Astrocyte (in vitro differentiated cells and primary cell): ENCODE results near the gene SPINK5. TPM values are rescaled to one million over a fixed set of nuclear protein-coding genes. Genes with fewer than 3 reads are reported as not detected.

Experiments
- DNase-seq: peaks from one replicate; pipeline ENCODE4 v3.0.0-alpha.2; 2010; ENCODE audit warnings: low read depth
- FAIRE-seq: peaks from 2 replicates; lab custom pipeline; 2011; peaks lifted over from hg19 to GRCh38; lab: Jason Lieb, UNC
- H2AFZ ChIP-seq: 2 replicates; pipeline ENCODE4 v1.6.0; 2012; ENCODE audit warnings: low read depth, low read length, inconsistent platforms
- H3K27ac ChIP-seq: 2 replicates; pipeline ENCODE4 v1.5.1; 2011; ENCODE audit warnings: low read depth, low read length, inconsistent platforms
- H3K27me3 ChIP-seq: 2 replicates; pipeline ENCODE4 v1.6.0; 2011; ENCODE audit warnings: low read length, inconsistent platforms; ENCODE audit not compliant: insufficient read depth
- H3K36me3 ChIP-seq: 2 replicates; pipeline ENCODE4 v1.5.1; 2011; ENCODE audit warnings: low read length, inconsistent platforms; ENCODE audit not compliant: insufficient read depth
- H3K4me1 ChIP-seq: 2 replicates; pipeline ENCODE4 v1.5.1; 2011; ENCODE audit warnings: low read length, inconsistent platforms; ENCODE audit not compliant: insufficient read depth
- H3K4me2 ChIP-seq: 2 replicates; pipeline ENCODE4 v1.6.0; 2012; ENCODE audit warnings: low read length, inconsistent platforms
- H3K4me3 ChIP-seq: 2 replicates; pipeline ENCODE4 v1.5.1; 2011; ENCODE audit warnings: low read depth, mild to moderate bottlenecking, low read length, inconsistent platforms; ENCODE audit not compliant: insufficient read depth
- H3K79me2 ChIP-seq: 2 replicates; pipeline ENCODE4 v1.6.0; 2012; ENCODE audit warnings: mild to moderate bottlenecking, low read length, inconsistent platforms; ENCODE audit not compliant: insufficient read depth
- H3K9ac ChIP-seq: 2 replicates; pipeline ENCODE4 v1.6.0; 2012; ENCODE audit warnings: mild to moderate bottlenecking, low read length, inconsistent platforms
- H3K9me3 ChIP-seq: 2 replicates; pipeline ENCODE4 v1.5.1; 2012; ENCODE audit warnings: low read depth, mild to moderate bottlenecking, low read length, inconsistent platforms; ENCODE audit not compliant: insufficient read depth
- H4K20me1 ChIP-seq: 2 replicates; pipeline ENCODE4 v1.6.0; 2012; ENCODE audit warnings: low read length, inconsistent platforms; ENCODE audit not compliant: insufficient read depth
- H3K27ac Mint-ChIP-seq: one replicate; pipeline ENCODE4 v1.8.0; 2021; ENCODE audit warnings: mild to moderate bottlenecking, mixed read lengths; ENCODE audit not compliant: unreplicated experiment
- H3K27me3 Mint-ChIP-seq: one replicate; pipeline ENCODE4 v1.8.0; 2021; ENCODE audit warnings: low read depth, mixed read lengths; ENCODE audit not compliant: unreplicated experiment
- H3K36me3 Mint-ChIP-seq: one replicate; pipeline ENCODE4 v1.8.0; 2021; ENCODE audit warnings: low read depth, mixed read lengths; ENCODE audit not compliant: unreplicated experiment
- H3K4me1 Mint-ChIP-seq: one replicate; pipeline ENCODE4 v1.8.0; 2021; ENCODE audit warnings: low read depth, mixed read lengths; ENCODE audit not compliant: unreplicated experiment
- H3K4me3 Mint-ChIP-seq: one replicate; pipeline ENCODE4 v1.8.0; 2021; ENCODE audit warnings: mild to moderate bottlenecking, moderate library complexity, mixed read lengths; ENCODE audit not compliant: unreplicated experiment
- H3K9me3 Mint-ChIP-seq: one replicate; pipeline ENCODE4 v1.8.0; 2021; ENCODE audit warnings: mild to moderate bottlenecking, mixed read lengths; ENCODE audit not compliant: unreplicated experiment
- CTCF ChIP-seq: IDR thresholded peaks from 2 replicates; pipeline ENCODE4 v1.5.1; 2011; ENCODE audit warnings: low read depth, mild to moderate bottlenecking, inconsistent platforms, low read length, moderate library complexity; ENCODE audit not compliant: insufficient read depth
- EZH2 ChIP-seq: IDR thresholded peaks from 2 replicates; pipeline ENCODE4 v1.6.1; 2012; ENCODE audit warnings: mild to moderate bottlenecking, low read length, inconsistent platforms; ENCODE audit not compliant: insufficient read depth
- total RNA-seq: library from RNA; stranded (reverse); gene quantifications from 2 replicates; pipeline ENCODE4 v1.2.1, GENCODE V29; 2021

Gene SPINK5
- total RNA-seq, 1 donor from 2014 or later, result 1.3 TPM

- H3K36me3 ChIP-seq, result no peaks in the 10 kb centered on the region
- Mint-ChIP-seq H3K36me3 (no peaks in the 10 kb centered on the region), H3K9me3 (no peaks in the 10 kb centered on the region), H3K27me3 (no peaks in the 10 kb centered on the region), H3K27ac (no peak overlapping the region), H3K4me3 (no peak overlapping the region), H3K4me1 (no peaks in the 10 kb centered on the region)
- H4K20me1 ChIP-seq, result no peaks in the 10 kb centered on the region
- TF ChIP-seq CTCF (no peak), EZH2 (no peak)
- H3K79me2 ChIP-seq, result no peaks in the 10 kb centered on the region
- H3K9me3 ChIP-seq, result no peaks in the 10 kb centered on the region
- H3K27ac ChIP-seq, result no peak overlapping the region
- H3K4me1 ChIP-seq, result no peaks in the 10 kb centered on the region
- no peak overlapping the region for H2AFZ ChIP-seq
- H3K9ac ChIP-seq, result no peak overlapping the region
- no peak for FAIRE-seq
- H3K4me2 ChIP-seq, result no peak overlapping the region
- H3K4me3 ChIP-seq, result no peak overlapping the region
- H3K27me3 ChIP-seq, result no peaks in the 10 kb centered on the region
- DNase-seq, result peak; percentile 81
These were observed 122.6 kb downstream of the SPINK5 start for GRCh38 chr5:148186248-148187003.

Other genes with a start within 250 kb of the SPINK5 start
- not detected in 2 replicates for gene SPINK1, start 232.3 kb upstream of the SPINK5 start, total RNA-seq
- 0.59 and 0.82 TPM in 2 replicates for gene SCGB3A2, start 185.3 kb upstream of the SPINK5 start, total RNA-seq
- 22.6 and 32.3 TPM in 2 replicates for gene C5orf46, start 157.4 kb upstream of the SPINK5 start, total RNA-seq
- gene SPINK14, start 104.6 kb downstream of the SPINK5 start, total RNA-seq, result not detected in 2 replicates
- gene SPINK6, start 139.1 kb downstream of the SPINK5 start, total RNA-seq, result not detected in 2 replicates
- not detected in 2 replicates for gene MARCOL, start 174.5 kb downstream of the SPINK5 start, total RNA-seq
- not detected in 2 replicates for gene SPINK13, start 204.8 kb downstream of the SPINK5 start, total RNA-seq
- gene SPINK7, start 248.4 kb downstream of the SPINK5 start, total RNA-seq, result not detected in 2 replicates